IMR-90 (cell line): Measurements from ENCODE around the gene DUSP22.
"Not testable (repeated sequence)": the region's sequence is repeated elsewhere in the genome, so short reads cannot be mapped to it uniquely, and the experiment has no call there.

Experiments used
- BHLHE40 ChIP-seq: fragments of 150-350 bp; IDR thresholded peaks from 2 replicates; pipeline ENCODE4 v1.6.1; 2016; ENCODE audit warnings: mild to moderate bottlenecking, low read depth, low read length
- CHD1 ChIP-seq: IDR thresholded peaks from 2 replicates; pipeline ENCODE4 v1.6.1; 2012; ENCODE audit warnings: low read depth, low read length, improper control_type of control experiment
- POLR2A ChIP-seq: IDR thresholded peaks from 2 replicates; pipeline ENCODE4 v1.6.1; 2012; ENCODE audit warnings: mild to moderate bottlenecking, low read depth, low read length
- RCOR1 ChIP-seq: IDR thresholded peaks from 2 replicates; pipeline ENCODE4 v1.6.1; 2012; ENCODE audit warnings: mild to moderate bottlenecking, low read length, improper control_type of control experiment; ENCODE audit not compliant: insufficient replicate concordance
- SMC3 ChIP-seq: fragments of 150-350 bp; IDR thresholded peaks from 2 replicates; pipeline ENCODE4 v1.6.1; 2016; ENCODE audit warnings: low read depth, mild to moderate bottlenecking, antibody characterized with exemption, low read length, moderate library complexity
- TF ChIP-seq, protein P1 (sequence below): conservative IDR thresholded peaks from 2 replicates; pipeline ENCODE4 v1.5.1; 2012; ENCODE audit warnings: mild to moderate bottlenecking, low read depth, low read length, improper control_type of control experiment
- TF ChIP-seq, protein P2 (sequence below): fragments of 150-350 bp; IDR thresholded peaks from 2 replicates; pipeline ENCODE4 v1.6.1; 2016; ENCODE audit warnings: low read depth, mild to moderate bottlenecking, low read length, moderate library complexity, borderline replicate concordance

DNA sequence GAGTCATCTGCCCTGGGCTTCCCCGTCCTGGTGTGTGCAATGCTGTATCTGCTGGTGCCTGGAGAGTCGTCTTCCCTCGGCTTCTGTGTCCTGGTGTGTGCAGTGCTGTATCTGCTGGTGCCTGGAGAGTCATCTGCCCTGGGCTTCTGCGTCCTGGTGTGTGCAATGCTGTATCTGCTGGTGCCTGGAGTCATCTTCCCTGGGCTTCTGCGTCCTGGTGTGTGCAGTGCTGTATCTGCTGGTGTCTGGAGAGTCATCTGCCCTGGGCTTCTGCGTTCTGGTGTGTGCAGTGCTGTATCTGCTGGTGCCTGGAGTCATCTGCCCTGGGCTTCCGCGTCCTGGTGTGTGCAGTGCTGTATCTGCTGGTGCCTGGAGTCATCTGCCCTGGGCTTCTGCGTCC is 33.8 kb downstream of the DUSP22 start:
- not testable (repeated sequence) for TF ChIP-seq POLR2A, BHLHE40, SMC3, RCOR1, CHD1
- TF ChIP-seq, protein P1, sequence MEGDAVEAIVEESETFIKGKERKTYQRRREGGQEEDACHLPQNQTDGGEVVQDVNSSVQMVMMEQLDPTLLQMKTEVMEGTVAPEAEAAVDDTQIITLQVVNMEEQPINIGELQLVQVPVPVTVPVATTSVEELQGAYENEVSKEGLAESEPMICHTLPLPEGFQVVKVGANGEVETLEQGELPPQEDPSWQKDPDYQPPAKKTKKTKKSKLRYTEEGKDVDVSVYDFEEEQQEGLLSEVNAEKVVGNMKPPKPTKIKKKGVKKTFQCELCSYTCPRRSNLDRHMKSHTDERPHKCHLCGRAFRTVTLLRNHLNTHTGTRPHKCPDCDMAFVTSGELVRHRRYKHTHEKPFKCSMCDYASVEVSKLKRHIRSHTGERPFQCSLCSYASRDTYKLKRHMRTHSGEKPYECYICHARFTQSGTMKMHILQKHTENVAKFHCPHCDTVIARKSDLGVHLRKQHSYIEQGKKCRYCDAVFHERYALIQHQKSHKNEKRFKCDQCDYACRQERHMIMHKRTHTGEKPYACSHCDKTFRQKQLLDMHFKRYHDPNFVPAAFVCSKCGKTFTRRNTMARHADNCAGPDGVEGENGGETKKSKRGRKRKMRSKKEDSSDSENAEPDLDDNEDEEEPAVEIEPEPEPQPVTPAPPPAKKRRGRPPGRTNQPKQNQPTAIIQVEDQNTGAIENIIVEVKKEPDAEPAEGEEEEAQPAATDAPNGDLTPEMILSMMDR = not testable (repeated sequence)
- TF ChIP-seq, protein P2, sequence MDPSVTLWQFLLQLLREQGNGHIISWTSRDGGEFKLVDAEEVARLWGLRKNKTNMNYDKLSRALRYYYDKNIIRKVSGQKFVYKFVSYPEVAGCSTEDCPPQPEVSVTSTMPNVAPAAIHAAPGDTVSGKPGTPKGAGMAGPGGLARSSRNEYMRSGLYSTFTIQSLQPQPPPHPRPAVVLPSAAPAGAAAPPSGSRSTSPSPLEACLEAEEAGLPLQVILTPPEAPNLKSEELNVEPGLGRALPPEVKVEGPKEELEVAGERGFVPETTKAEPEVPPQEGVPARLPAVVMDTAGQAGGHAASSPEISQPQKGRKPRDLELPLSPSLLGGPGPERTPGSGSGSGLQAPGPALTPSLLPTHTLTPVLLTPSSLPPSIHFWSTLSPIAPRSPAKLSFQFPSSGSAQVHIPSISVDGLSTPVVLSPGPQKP = not testable (repeated sequence)
